SK-N-SH (cell line): ENCODE data around the gene OR51B6. TPM values are rescaled to one million over a fixed set of nuclear protein-coding genes. Genes with fewer than 3 reads are reported as not detected.

Source experiments
- CTCF ChIA-PET: fragments of 300-600, 350-600 bp; formaldehyde crosslinking; extraction: SDS; loops from one replicate; lab custom pipeline; 2021; lab: Yijun Ruan, JAX
- POLR2A ChIA-PET: fragments of 350-600 bp; sonication (Branson Sonifier 250); formaldehyde crosslinking; extraction: SDS; loops from one replicate; lab custom pipeline; 2020; ENCODE audit warnings: antibody characterized with exemption, inconsistent platforms; lab: Yijun Ruan, JAX
- DNase-seq: peaks from one replicate; pipeline ENCODE4 v3.0.0; 2012
- H2AFZ ChIP-seq: fragments of 200-600 bp; sonication (generic); 2 replicates; pipeline ENCODE4 v1.8.1; 2016; ENCODE audit warnings: antibody characterized with exemption, mild to moderate bottlenecking, low read depth
- H3F3A ChIP-seq: fragments of 200-600 bp; sonication (generic); replicated peaks from 2 replicates; pipeline ENCODE3; 2016; ENCODE audit warnings: antibody characterized with exemption, mild to moderate bottlenecking; ENCODE audit not compliant: insufficient read depth
- H3K27ac ChIP-seq, 2 experiments: fragments of 200-500 bp in 1 of 2; fragments of 200-600 bp in 1 of 2; sonication (Bioruptor generic) in 1 of 2; sonication (generic), shearing (Covaris generic) in 1 of 2; 2 replicates each; pipeline versions ENCODE4 v1.5.1 to v1.6.1; 2014 to 2016; ENCODE audit warnings: low read depth in 2 of 2, inconsistent platforms in 1 of 2, low read length in 1 of 2, mild to moderate bottlenecking in 1 of 2, mixed read lengths in 1 of 2
- H3K27me3 ChIP-seq: fragments of 200-600 bp; sonication (generic), shearing (Covaris generic); 2 replicates; pipeline ENCODE4 v1.6.1; 2016; ENCODE audit warnings: mixed run types; ENCODE audit not compliant: insufficient read depth
- H3K36me3 ChIP-seq, 2 experiments: fragments of 200-500 bp in 1 of 2; fragments of 200-600 bp in 1 of 2; sonication (Bioruptor generic) in 1 of 2; sonication (generic) in 1 of 2; replicated peaks in 1 of 2; 2 replicates each; pipeline versions ENCODE3 to v1.5.1; 2014 to 2016; ENCODE audit warnings: low read length in 1 of 2, mild to moderate bottlenecking in 1 of 2; ENCODE audit not compliant: insufficient read depth in 2 of 2, control insufficient read depth in 1 of 2
- H3K4me1 ChIP-seq, 2 experiments: fragments of 200-500 bp in 1 of 2; fragments of 200-600 bp in 1 of 2; sonication (Bioruptor generic) in 1 of 2; sonication (generic), shearing (Covaris generic) in 1 of 2; 2 replicates each; pipeline versions ENCODE4 v1.5.1 to v1.6.1; 2014 to 2016; ENCODE audit warnings: low read depth in 1 of 2, low read length in 1 of 2, mixed run types in 1 of 2; ENCODE audit not compliant: insufficient read depth in 2 of 2, control insufficient read depth in 1 of 2
- H3K4me2 ChIP-seq: fragments of 200-600 bp; sonication (generic), shearing (Covaris generic); 2 replicates; pipeline ENCODE4 v1.6.1; 2017; ENCODE audit warnings: mixed run types
- H3K4me3 ChIP-seq, 2 experiments: fragments of 200-500 bp in 1 of 2; fragments of 200-600 bp in 1 of 2; sonication (Bioruptor generic) in 1 of 2; sonication (generic), shearing (Covaris generic) in 1 of 2; 2 replicates each; pipeline versions ENCODE4 v1.5.1 to v1.8.1; 2014 to 2016; ENCODE audit warnings: low read depth in 2 of 2, inconsistent platforms in 1 of 2, low read length in 1 of 2, mild to moderate bottlenecking in 1 of 2, mixed read lengths in 1 of 2, moderate library complexity in 1 of 2
- H3K79me2 ChIP-seq: fragments of 200-600 bp; sonication (generic); 2 replicates; pipeline ENCODE4 v1.8.1; 2017; ENCODE audit warnings: mild to moderate bottlenecking; ENCODE audit not compliant: insufficient read depth
- H3K9ac ChIP-seq: fragments of 200-600 bp; sonication (generic); 2 replicates; pipeline ENCODE4 v1.6.1; 2017; ENCODE audit warnings: mixed run types
- H3K9me2 ChIP-seq: fragments of 200-600 bp; sonication (generic); 2 replicates; pipeline ENCODE4 v1.6.1; 2017; ENCODE audit warnings: mixed run types
- H3K9me3 ChIP-seq: fragments of 200-600 bp; sonication (generic); 2 replicates; pipeline ENCODE4 v1.6.1; 2017; ENCODE audit warnings: mixed run types, mild to moderate bottlenecking, moderate library complexity
- H4K20me1 ChIP-seq: fragments of 200-600 bp; sonication (generic); 2 replicates; pipeline ENCODE4 v1.6.1; 2017; ENCODE audit warnings: mild to moderate bottlenecking, mixed run types; ENCODE audit not compliant: insufficient read depth
- GABPA ChIP-seq: IDR thresholded peaks from 2 replicates; pipeline ENCODE4 v1.4.0; 2012; ENCODE audit warnings: low read depth, mild to moderate bottlenecking
- NRF1 ChIP-seq: IDR thresholded peaks from 2 replicates; pipeline ENCODE4 v1.6.1; 2012; ENCODE audit warnings: low read depth, mild to moderate bottlenecking, low read length
- SIN3A ChIP-seq: IDR thresholded peaks from 2 replicates; pipeline ENCODE4 v1.6.1; 2012; ENCODE audit warnings: low read depth, mild to moderate bottlenecking, low read length, moderate library complexity, borderline replicate concordance
- YY1 ChIP-seq: IDR thresholded peaks from 2 replicates; pipeline ENCODE4 v1.4.0; 2012; ENCODE audit warnings: low read depth, mild to moderate bottlenecking
- polyA plus RNA-seq, 3 experiments: library from polyadenylated mRNA; depleted of rRNA; stranded (reverse); fragments of >200 nt; gene quantifications; 2 replicates each; pipeline ENCODE4 v1.2.3, GENCODE V29; 2012
- small RNA-seq, 7 experiments: library from RNA; depleted of rRNA; stranded (forward); fragments of <200 nt; gene quantifications; one replicate each; pipeline ENCODE3, GENCODE V24; 2012
- TF ChIP-seq, protein P1 (sequence below): IDR thresholded peaks from 2 replicates; pipeline ENCODE4; 2012
- TF ChIP-seq, protein P2 (sequence below): IDR thresholded peaks from 2 replicates; pipeline ENCODE4 v1.4.0; 2012; ENCODE audit warnings: low read depth, borderline replicate concordance
- TF ChIP-seq, protein P3 (sequence below): fragments of 150-350 bp; IDR thresholded peaks from 2 replicates; pipeline ENCODE4 v1.6.1; 2016; ENCODE audit warnings: mild to moderate bottlenecking, low read depth, low read length
- TF ChIP-seq, protein P4 (sequence below): IDR thresholded peaks from 2 replicates; pipeline ENCODE4 v1.4.0; 2012; ENCODE audit warnings: low read depth, borderline replicate concordance

Gene OR51B6
- polyA plus RNA-seq, 1 of the 3 experiments (the other 2 are of a cell fraction) = not detected

DNA sequence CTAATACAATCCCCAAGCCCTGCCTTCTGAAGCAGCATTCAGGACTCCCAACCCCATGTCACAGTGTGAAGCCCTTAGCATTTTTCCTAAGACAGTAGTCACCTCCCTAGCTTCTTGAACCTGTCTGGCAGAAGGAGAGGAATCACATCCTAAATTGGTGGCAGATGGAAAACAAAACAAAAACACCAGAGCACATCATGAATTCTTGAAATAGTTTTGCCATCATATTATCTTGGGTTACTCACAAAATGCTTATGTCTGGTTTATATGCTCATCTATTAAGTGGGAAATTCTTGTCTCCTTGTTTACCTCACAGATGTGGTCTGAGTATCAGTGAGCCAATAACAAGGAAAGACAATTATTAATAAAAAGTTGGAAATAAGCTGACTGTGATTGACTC lies 47.6 kb downstream of the OR51B6 start:
- no peak overlapping the region for H3K4me3 ChIP-seq
- H3K27ac ChIP-seq = no peak overlapping the region
- H3K27me3 ChIP-seq = no peaks in the 10 kb centered on the region
- TF ChIP-seq SIN3A (no peak), NRF1 (no peak), YY1 (no peak), GABPA (no peak)
- TF ChIP-seq, protein P1, sequence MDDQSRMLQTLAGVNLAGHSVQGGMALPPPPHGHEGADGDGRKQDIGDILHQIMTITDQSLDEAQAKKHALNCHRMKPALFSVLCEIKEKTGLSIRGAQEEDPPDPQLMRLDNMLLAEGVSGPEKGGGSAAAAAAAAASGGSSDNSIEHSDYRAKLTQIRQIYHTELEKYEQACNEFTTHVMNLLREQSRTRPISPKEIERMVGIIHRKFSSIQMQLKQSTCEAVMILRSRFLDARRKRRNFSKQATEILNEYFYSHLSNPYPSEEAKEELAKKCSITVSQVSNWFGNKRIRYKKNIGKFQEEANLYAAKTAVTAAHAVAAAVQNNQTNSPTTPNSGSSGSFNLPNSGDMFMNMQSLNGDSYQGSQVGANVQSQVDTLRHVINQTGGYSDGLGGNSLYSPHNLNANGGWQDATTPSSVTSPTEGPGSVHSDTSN = no peak
- TF ChIP-seq, protein P2, sequence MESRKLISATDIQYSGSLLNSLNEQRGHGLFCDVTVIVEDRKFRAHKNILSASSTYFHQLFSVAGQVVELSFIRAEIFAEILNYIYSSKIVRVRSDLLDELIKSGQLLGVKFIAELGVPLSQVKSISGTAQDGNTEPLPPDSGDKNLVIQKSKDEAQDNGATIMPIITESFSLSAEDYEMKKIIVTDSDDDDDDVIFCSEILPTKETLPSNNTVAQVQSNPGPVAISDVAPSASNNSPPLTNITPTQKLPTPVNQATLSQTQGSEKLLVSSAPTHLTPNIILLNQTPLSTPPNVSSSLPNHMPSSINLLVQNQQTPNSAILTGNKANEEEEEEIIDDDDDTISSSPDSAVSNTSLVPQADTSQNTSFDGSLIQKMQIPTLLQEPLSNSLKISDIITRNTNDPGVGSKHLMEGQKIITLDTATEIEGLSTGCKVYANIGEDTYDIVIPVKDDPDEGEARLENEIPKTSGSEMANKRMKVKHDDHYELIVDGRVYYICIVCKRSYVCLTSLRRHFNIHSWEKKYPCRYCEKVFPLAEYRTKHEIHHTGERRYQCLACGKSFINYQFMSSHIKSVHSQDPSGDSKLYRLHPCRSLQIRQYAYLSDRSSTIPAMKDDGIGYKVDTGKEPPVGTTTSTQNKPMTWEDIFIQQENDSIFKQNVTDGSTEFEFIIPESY = no peak
- TF ChIP-seq, protein P3, sequence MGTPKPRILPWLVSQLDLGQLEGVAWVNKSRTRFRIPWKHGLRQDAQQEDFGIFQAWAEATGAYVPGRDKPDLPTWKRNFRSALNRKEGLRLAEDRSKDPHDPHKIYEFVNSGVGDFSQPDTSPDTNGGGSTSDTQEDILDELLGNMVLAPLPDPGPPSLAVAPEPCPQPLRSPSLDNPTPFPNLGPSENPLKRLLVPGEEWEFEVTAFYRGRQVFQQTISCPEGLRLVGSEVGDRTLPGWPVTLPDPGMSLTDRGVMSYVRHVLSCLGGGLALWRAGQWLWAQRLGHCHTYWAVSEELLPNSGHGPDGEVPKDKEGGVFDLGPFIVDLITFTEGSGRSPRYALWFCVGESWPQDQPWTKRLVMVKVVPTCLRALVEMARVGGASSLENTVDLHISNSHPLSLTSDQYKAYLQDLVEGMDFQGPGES = no peak
- TF ChIP-seq, protein P4, sequence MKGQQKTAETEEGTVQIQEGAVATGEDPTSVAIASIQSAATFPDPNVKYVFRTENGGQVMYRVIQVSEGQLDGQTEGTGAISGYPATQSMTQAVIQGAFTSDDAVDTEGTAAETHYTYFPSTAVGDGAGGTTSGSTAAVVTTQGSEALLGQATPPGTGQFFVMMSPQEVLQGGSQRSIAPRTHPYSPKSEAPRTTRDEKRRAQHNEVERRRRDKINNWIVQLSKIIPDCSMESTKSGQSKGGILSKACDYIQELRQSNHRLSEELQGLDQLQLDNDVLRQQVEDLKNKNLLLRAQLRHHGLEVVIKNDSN = no peak
- TF ChIP-seq, all 33 proteins: peak for 0
- POLR2A ChIA-PET = no interaction called here
- no peak overlapping the region for H2AFZ ChIP-seq
- H4K20me1 ChIP-seq = no peaks in the 10 kb centered on the region
- no peak for DNase-seq
- no peaks in the 10 kb centered on the region for H3K36me3 ChIP-seq
- H3K9me3 ChIP-seq = no peaks in the 10 kb centered on the region
- CTCF ChIA-PET = no interaction called here
- H3K9ac ChIP-seq = no peak overlapping the region
- H3K79me2 ChIP-seq = no peaks in the 10 kb centered on the region
- no peaks in the 10 kb centered on the region for H3K4me1 ChIP-seq
- no peaks in the 10 kb centered on the region for H3F3A ChIP-seq
- H3K4me2 ChIP-seq = no peak overlapping the region
- no peaks in the 10 kb centered on the region for H3K9me2 ChIP-seq

Small RNAs within 50 kb of the gene (small RNA-seq; reads per million reads assigned to genes)
- 0 reads per million in 7 experiments for gene AC104389.3

Other genes with a start within 250 kb of the OR51B6 start
- not detected in 2 replicates for gene OR52A5, start 213.2 kb upstream of the OR51B6 start, polyA plus RNA-seq (2012; rRNA removed)
- not detected in 2 replicates for gene OR52A1, start 196.8 kb upstream of the OR51B6 start, polyA plus RNA-seq (2012; rRNA removed)
- gene OR51V1, start 150.8 kb upstream of the OR51B6 start, polyA plus RNA-seq (2012; rRNA removed) = not detected in 2 replicates
- not detected in 2 replicates for gene HBB, start 124.4 kb upstream of the OR51B6 start, polyA plus RNA-seq (2012; rRNA removed)
- gene HBD, start 117.0 kb upstream of the OR51B6 start, polyA plus RNA-seq (2012; rRNA removed) = not detected in 2 replicates
- not detected in 2 replicates for gene HBG1, start 101.7 kb upstream of the OR51B6 start, polyA plus RNA-seq (2012; rRNA removed)
- 0.33 TPM in 1 of 2 replicates, not detected in the other for gene HBG2, start 96.7 kb upstream of the OR51B6 start, polyA plus RNA-seq (2012; rRNA removed)
- gene HBE1, start 81.6 kb upstream of the OR51B6 start, polyA plus RNA-seq (2012; rRNA removed) = 2.4 TPM in 2 replicates
- 0.07 and 0.29 TPM in 2 replicates for gene OR51B4, start 49.6 kb upstream of the OR51B6 start, polyA plus RNA-seq (2012; rRNA removed)
- gene OR51B2, start 27.2 kb upstream of the OR51B6 start, polyA plus RNA-seq (2012; rRNA removed) = not detected in 2 replicates
- 0.15 and 0.29 TPM in 2 replicates for gene OR51B5, start 8.0 kb upstream of the OR51B6 start, polyA plus RNA-seq (2012; rRNA removed)
- gene OR51M1, start 32.3 kb downstream of the OR51B6 start, polyA plus RNA-seq (2012; rRNA removed) = not detected in 2 replicates
- not detected in 2 replicates for gene OR51Q1, start 70.6 kb downstream of the OR51B6 start, polyA plus RNA-seq (2012; rRNA removed)
- 0.08 TPM in 1 of 2 replicates, not detected in the other for gene OR51I1, start 90.0 kb downstream of the OR51B6 start, polyA plus RNA-seq (2012; rRNA removed)
- gene OR51I2, start 97.8 kb downstream of the OR51B6 start, polyA plus RNA-seq (2012; rRNA removed) = not detected in 2 replicates
- not detected in 2 replicates for gene OR52D1, start 137.2 kb downstream of the OR51B6 start, polyA plus RNA-seq (2012; rRNA removed)
- not detected in 2 replicates for gene UBQLN3, start 158.4 kb downstream of the OR51B6 start, polyA plus RNA-seq (2012; rRNA removed)
- 0.03 and 0.10 TPM in 2 replicates for gene UBQLNL, start 165.2 kb downstream of the OR51B6 start, polyA plus RNA-seq (2012; rRNA removed)
- gene OR52H1, start 197.0 kb downstream of the OR51B6 start, polyA plus RNA-seq (2012; rRNA removed) = not detected in 2 replicates
- gene OR52B6, start 229.4 kb downstream of the OR51B6 start, polyA plus RNA-seq (2012; rRNA removed) = not detected in 2 replicates
- gene TRIM6, start 245.1 kb downstream of the OR51B6 start, polyA plus RNA-seq (2012; rRNA removed) = 0.46 and 0.94 TPM in 2 replicates